ENCODE measurements around the gene CD109. TPM values are rescaled to one million over a fixed set of nuclear protein-coding genes. Genes with fewer than 3 reads are reported as not detected.

Gene CD109
- total and polyA plus RNA-seq, 2 of the 8 experiments (the other 6 are each of a cell fraction or from before 2014, with no cell fraction given): 1.4 to 5.3 TPM

GRCh38 chr6:73866305-73866704 is 170.3 kb downstream of the CD109 start:
- Histone ChIP-seq H2BK5ac (ENCODE audit: low read depth, low read length) (no peak overlapping the region), H2BK12ac (ENCODE audit: low read depth, low read length) (no peak overlapping the region), H3K56ac (replicated peaks; ENCODE audit: insufficient read length, low read depth, low read length) (no peak overlapping the region), H2AFZ (ENCODE audit: low read length) (no peak overlapping the region), H3K9ac (replicated peaks in 1 of 4; ENCODE audit: extremely low read depth in 1 of 4, low read depth in 3 of 4, low read length in 3 of 4) (no peak overlapping the region), H4K8ac (ENCODE audit: extremely low read depth, insufficient read depth, low read length) (no peak overlapping the region), H3K4me3 (ENCODE audit: extremely low read depth in 1 of 4, insufficient read depth in 2 of 4, low read depth in 3 of 4, low read length in 4 of 4) (no peak overlapping the region), H3K4me1 (replicated peaks in 1 of 4; ENCODE audit: control insufficient read depth in 3 of 4, insufficient read depth in 4 of 4, low read length in 3 of 4) (no peaks in the 10 kb centered on the region), H3K23me2 (ENCODE audit: low read depth, low read length) (no peaks in the 10 kb centered on the region), H2AK5ac (ENCODE audit: low read depth, low read length) (no peak overlapping the region), H4K20me1 (replicated peaks in 1 of 2; ENCODE audit: control insufficient read depth in 1 of 2, insufficient read depth in 2 of 2, low read length in 2 of 2) (no peaks in the 10 kb centered on the region), H3K36me3 (ENCODE audit: control insufficient read depth in 2 of 4, insufficient read depth in 4 of 4, low read length in 3 of 4) (no peaks in the 10 kb centered on the region), H2BK120ac (replicated peaks; ENCODE audit: low read depth, low read length) (no peak overlapping the region), H3K18ac (ENCODE audit: extremely low read depth, low read length) (no peak overlapping the region), H3K79me2 (ENCODE audit: control insufficient read depth in 1 of 2, insufficient read depth in 2 of 2, low read length in 2 of 2) (no peaks in the 10 kb centered on the region), H3K9me3 (ENCODE audit: insufficient read depth in 2 of 2, low read depth in 1 of 2, low read length in 1 of 2) (no peaks in the 10 kb centered on the region), H3K27ac (ENCODE audit: low read depth, low read length) (no peak overlapping the region), H2BK20ac (ENCODE audit: low read length) (no peak overlapping the region), H3K27me3 (replicated peaks in 1 of 4; ENCODE audit: control insufficient read depth in 3 of 4, extremely low read depth in 1 of 4, insufficient read depth in 3 of 4, low read length in 3 of 4) (no peaks in the 10 kb centered on the region), H2BK15ac (ENCODE audit: low read length) (no peak overlapping the region), H3K14ac (ENCODE audit: insufficient read length) (no peak overlapping the region), H3K4ac (replicated peaks; ENCODE audit: insufficient read length, low read depth, low read length) (no peak overlapping the region), H3K4me2 (ENCODE audit: insufficient read depth in 1 of 2, low read depth in 2 of 2, low read length in 2 of 2) (no peak overlapping the region), H4K5ac (ENCODE audit: insufficient read length, low read depth, low read length) (no peak overlapping the region), H3K23ac (ENCODE audit: insufficient read length) (no peak overlapping the region), H3K79me1 (ENCODE audit: low read depth, low read length) (no peaks in the 10 kb centered on the region), H4K91ac (replicated peaks; ENCODE audit: insufficient read length, low read length) (no peak overlapping the region)
- CTCF ChIA-PET (ENCODE audit: partially characterized antibody): no interaction called here
- DNase-seq (ENCODE audit: low read depth in 1 of 2, low spot score in 2 of 2) (no peak), FAIRE-seq (no peak)
- POLR2A ChIA-PET (ENCODE audit: partially characterized antibody): no interaction called here
- TF ChIP-seq ZNF274 (IDR thresholded peaks at IDR 0.05; ENCODE audit: borderline replicate concordance, extremely low read depth, low read length) (no peak), EP300 (IDR thresholded peaks at IDR 0.05; ENCODE audit: borderline replicate concordance in 1 of 2, low read depth in 2 of 2, low read length in 2 of 2) (no peak), NANOG (IDR thresholded peaks at IDR 0.05; ENCODE audit: insufficient read depth, low read depth, low read length, poor library complexity, severe bottlenecking) (no peak), RFX5 (IDR thresholded peaks at IDR 0.05; ENCODE audit: borderline replicate concordance, low read depth, low read length) (no peak), RNF2 (IDR thresholded peaks at IDR 0.05; ENCODE audit: borderline replicate concordance, low read depth, low read length, missing control alignments, poor library complexity, severe bottlenecking) (no peak), TEAD4 (IDR thresholded peaks at IDR 0.05; ENCODE audit: low read depth, low read length) (no peak), SAP30 (IDR thresholded peaks at IDR 0.05; ENCODE audit: insufficient read depth, insufficient replicate concordance, low read length) (no peak), SIN3A (conservative IDR thresholded peaks at IDR 0.05 in 1 of 2, IDR thresholded peaks at IDR 0.05 in 1 of 2; ENCODE audit: low read depth in 1 of 2, low read length in 2 of 2) (no peak), BRCA1 (IDR thresholded peaks at IDR 0.05; ENCODE audit: low read depth, low read length) (no peak), NRF1 (IDR thresholded peaks at IDR 0.05; ENCODE audit: low read depth, low read length) (no peak), SIRT6 (IDR thresholded peaks at IDR 0.05; ENCODE audit: low read length) (no peak), RXRA (IDR thresholded peaks at IDR 0.05; ENCODE audit: insufficient read depth, low read depth, low read length) (no peak)
- TF ChIP-seq, protein P1, sequence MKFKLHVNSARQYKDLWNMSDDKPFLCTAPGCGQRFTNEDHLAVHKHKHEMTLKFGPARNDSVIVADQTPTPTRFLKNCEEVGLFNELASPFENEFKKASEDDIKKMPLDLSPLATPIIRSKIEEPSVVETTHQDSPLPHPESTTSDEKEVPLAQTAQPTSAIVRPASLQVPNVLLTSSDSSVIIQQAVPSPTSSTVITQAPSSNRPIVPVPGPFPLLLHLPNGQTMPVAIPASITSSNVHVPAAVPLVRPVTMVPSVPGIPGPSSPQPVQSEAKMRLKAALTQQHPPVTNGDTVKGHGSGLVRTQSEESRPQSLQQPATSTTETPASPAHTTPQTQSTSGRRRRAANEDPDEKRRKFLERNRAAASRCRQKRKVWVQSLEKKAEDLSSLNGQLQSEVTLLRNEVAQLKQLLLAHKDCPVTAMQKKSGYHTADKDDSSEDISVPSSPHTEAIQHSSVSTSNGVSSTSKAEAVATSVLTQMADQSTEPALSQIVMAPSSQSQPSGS (IDR thresholded peaks at IDR 0.05; ENCODE audit: low read length): no peak

Data from H1 (cell line).